GM15510 (cell line): ENCODE measurements around the gene COL6A1.

Experiments used
- POLR2A ChIP-seq: IDR thresholded peaks from 3 replicates; pipeline ENCODE4 v1.6.1; 2011; ENCODE audit warnings: borderline replicate concordance; ENCODE audit not compliant: insufficient read length; ENCODE audit errors: extremely low read depth

COL6A1 gene

DNA sequence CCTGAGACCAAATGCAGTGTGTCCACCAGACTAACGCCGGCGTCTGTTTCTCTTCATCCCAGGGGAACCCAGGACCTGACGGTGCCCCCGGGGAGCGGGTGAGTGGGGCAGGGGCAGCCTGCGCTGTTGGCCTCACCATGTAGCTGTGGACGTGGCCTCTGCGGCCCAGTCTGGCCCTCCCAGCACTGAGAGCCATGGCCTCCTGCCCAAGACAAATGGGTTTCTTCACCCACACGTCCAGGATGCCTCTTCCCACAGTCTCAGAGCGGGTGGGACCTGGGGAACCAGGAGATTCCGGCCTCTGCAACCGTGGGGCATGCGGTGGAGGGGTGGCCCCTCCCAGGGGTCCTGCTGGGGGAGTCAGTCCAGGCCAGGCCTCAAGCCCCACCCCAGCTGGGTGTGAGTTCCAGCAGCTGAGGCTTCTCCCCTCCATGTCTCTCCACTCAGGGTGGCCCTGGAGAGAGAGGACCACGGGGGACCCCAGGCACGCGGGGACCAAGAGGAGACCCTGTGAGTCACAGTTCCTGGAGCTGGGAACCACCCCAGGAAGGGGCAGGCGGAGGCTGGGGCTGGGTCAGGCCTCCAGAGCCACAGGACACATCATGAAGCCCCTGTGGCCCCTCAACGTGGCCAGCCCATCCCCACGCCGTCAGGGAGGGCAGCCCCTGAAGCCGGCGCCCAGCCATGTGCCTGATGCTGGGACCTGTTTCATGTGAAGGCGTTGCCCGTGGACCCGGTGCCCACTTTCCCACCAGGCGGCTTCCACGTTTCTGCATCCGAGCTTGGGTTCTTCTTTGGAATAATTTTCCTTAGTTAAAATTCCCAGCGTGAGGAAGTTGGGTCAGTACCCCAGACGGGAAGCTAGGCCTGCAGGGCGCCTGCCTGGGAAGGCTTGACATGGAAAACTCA, 11.0 kb downstream of the COL6A1 start:
- TF ChIP-seq POLR2A, result no peak

DNA sequence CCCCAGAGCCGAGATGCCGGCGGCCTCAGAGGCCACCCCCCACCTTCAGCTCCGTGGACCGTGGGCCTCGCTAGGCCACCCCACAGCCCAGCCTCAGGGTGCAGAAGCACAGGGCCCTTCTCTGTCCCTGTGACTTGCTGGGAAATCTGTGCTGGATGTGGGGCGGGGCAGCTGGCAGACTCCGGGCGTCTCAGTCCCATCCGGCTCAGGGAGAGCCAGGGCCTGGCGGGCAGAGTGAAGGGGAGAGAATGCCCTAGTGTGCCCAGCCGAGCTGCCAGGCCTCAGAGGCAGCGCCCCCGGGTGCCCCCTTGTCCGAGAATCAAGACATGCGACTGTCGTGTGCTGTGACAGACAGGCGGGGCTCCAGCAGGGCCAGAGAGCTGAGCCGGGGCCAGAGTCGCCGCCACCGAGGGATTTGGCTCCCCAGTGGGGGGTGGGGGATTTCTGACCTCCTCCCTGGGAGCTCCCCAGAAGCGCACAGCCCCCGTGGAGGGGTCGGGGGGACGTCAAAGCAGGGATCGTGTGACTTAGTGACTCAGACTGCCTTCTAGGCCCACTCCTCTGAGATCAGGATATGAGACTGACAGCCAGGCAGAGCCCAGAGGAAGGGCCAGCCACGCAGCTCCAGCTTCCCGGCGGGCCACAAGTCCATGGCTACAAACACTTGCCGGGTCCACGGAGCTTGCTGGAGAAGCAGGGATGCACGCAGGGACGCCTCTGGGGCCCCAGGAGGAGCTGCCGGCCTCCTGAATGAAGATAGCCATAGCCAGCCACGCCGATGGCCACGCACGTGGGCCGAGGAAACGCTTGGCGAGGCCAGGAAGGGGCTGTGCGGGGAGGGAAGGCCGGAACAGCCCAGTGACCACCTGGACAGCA, 11.9 kb downstream of the COL6A1 start:
- no peak for TF ChIP-seq POLR2A

DNA sequence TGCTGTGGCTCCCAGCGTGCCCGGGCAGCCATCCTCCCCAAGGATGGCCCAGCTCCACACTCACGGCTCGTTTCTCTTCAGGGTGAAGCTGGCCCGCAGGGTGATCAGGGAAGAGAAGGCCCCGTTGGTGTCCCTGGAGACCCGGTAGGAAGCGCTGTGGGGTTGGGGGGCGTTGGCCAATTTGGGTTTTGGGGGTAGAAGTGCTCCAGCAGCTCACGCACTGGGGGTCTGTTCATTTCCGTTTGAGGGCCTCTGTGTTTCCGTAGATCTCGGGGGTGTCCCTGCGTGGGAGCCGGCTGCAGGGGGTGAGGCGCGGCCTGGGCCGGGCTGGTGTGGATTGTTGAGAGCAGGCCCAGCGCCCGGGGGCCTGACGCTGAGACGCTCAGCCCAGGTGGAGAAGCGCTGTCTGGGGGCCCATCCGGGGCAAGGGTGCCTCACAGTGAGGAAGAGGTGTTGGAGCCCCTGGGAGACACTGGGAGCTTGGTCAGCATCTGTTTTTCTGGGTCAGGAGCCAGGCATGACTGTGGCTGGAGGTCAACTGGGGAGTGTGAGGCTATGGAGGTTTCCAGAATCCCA, 12.6 kb downstream of the COL6A1 start:
- no peak for TF ChIP-seq POLR2A

DNA sequence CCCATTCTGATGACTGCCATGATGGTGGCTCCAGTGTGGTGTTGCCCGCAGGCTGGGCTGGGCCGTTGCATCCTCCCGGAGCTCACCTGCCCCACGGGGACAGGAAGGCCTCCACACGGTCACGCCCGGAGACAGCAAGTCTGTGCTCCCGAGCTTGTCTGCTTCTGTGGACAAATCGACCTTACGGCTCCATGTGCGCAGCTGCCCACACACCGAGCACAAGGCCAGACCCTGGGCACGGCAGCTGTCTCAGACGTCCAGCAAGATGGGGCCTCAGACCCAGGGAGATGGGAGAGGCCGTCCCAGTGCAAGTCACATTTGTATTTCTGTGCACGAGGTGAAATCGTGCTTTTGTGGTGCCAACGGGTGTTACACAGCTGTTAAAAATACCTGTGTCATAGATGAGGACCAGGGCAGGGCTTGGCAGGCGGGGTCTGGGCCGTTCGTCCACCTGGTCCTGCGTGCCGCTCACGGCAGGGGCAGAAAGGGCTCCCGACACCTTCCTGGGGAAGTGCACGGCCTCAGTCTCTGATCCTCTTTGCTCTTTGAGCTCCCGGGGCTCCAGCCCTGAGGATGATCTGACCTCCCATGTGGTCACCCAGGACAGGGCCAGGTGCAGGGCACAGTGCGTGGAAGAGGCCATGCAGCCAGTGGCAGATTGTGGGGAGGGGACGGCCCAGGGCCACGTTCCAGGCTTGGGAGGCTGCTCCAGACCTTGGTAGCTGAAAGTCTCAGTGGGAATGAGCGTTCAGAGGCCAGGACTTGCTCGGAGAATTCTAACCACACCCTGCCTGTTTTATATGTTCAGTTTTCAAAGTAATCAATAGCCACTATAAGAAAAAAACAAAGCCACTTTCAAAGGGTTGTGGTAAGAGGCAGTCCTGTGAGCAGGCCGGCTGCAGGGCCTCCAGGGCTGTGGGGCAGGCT, 13.5 kb downstream of the COL6A1 start:
- no peak for TF ChIP-seq POLR2A

DNA sequence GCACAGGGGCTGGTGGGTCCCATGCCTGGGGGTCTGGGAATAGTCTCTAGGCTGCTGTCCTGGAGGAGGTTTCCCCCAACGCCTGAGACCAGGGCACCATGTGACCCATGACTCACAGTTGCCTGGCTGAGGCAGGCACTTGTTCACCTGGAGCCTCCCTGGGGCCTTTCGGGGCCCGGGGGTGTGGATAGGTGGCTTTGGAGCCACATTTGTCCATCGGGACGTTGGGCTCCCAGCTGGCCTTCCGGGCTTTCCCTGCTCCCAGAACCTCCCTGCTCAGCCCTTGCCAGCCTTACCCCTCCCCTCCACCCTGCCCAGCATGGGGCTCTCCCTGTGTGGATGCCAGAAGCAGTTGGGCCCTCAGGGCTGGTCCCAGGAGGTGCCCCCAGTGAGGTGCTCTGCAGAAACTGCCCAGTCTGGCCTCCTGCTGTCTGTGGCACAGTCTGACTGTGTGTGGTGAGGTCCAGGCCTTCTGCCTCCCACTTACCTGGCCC, 14.2 kb downstream of the COL6A1 start:
- no peak for TF ChIP-seq POLR2A

DNA sequence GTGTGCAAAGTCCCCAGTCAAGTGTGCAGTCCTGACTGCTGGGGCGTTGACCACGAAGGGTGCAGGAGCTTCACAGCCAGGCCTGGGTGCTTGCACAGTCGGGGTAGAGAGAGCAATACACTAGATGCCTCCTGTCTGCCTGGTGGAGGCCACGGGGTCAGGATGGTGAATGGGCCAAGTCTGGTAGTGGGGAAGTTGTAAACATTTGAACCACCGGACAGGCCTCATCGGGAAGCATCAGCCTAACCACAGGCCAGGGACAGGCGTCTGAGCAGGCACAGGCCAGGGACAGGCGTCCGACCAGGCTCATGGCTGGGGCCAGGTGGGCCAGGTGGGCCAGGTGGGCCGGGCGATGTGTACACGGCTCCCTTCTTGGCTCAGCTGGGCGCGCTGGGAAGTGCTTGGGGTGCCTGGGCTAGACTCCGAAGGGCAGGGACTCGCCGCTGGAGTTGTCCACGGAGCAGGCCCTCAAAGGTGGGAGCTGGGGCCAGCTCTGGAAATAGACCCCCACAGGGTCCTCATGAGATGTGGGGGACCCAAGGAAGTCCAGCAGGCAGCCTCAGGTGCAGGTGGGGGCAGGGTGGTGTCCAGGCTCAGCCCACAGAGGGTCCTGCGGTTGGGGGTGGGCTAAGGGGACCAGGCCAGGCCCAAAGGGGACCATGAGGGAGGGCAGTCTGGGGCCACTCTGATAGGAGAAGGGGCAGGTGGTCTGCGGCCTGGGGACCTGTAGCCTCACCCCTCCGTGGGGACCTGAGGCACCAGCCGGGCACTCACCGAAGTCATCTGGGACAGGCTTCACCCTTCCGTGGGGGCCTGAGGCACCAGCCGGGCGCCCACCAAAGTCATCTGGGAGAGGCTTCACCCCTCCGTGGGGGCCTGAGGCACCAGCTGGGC, 15.0 kb downstream of the COL6A1 start:
- no peak for TF ChIP-seq POLR2A

DNA sequence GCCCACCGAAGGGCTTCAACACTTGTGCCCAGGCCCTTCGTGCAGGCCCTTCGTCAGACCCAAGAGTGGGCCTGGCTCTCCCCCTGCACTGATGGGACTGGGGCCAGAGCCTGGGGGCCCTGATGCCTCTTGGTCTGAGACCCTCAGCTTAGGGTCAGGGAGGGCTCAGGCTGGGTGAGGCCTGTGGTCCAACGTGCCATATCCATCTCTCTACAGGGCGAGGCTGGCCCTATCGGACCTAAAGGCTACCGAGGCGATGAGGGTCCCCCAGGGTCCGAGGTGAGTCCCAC, 15.6 kb downstream of the COL6A1 start:
- no peak for TF ChIP-seq POLR2A

DNA sequence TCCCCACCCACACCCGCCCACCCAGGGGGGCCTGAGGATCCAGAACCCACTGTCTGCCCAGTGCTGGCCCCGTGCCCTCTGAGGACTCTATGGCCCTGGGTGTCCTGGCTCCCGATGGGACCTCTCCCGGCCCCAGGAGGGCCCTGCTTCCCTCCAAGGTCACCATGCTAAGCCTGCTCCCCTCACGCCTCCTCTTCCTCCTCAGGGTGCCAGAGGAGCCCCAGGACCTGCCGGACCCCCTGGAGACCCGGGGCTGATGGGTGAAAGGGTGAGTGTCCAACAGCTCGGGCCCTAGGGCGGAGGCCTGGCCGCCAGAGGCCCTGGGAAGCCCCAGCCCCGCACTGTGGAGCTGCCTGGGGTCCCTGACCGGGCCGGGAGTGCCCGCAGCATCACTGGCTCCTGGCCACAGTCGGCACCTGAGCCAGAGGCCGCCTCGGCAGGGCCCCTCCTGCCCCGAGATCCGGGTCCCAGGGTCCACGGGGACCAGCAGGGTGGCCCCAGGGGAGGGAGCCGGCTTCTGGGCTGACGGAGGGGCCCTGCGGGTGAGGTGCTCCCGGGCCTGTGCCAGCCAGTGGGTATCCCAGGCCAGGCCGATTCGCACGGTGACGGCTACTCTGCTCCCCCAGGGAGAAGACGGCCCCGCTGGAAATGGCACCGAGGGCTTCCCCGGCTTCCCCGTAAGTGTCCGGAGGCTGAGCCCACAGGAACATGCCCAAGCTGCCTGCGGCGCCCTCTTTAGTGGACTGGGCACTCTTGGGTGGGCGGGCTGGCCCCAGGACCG, 16.1 kb downstream of the COL6A1 start:
- no peak for TF ChIP-seq POLR2A

DNA sequence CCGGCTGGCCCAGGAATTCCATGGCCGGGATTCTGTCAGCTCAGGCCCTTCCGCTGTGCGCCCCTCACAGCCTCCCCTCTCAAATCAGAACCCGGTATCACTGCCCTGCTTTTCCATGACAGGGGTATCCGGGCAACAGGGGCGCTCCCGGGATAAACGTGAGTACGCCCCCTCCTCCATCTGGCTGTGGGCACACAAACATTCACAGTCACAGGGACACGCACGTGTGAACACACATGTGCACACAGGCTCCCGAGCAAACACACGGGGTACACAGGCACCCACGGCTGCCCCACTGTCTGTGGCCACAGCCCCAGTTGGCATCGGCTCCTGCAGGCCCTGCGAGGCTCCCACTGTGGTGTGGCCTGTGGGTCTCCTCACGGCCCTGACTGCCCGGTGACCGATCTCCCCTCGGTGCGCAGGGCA, 16.7 kb downstream of the COL6A1 start:
- no peak for TF ChIP-seq POLR2A

DNA sequence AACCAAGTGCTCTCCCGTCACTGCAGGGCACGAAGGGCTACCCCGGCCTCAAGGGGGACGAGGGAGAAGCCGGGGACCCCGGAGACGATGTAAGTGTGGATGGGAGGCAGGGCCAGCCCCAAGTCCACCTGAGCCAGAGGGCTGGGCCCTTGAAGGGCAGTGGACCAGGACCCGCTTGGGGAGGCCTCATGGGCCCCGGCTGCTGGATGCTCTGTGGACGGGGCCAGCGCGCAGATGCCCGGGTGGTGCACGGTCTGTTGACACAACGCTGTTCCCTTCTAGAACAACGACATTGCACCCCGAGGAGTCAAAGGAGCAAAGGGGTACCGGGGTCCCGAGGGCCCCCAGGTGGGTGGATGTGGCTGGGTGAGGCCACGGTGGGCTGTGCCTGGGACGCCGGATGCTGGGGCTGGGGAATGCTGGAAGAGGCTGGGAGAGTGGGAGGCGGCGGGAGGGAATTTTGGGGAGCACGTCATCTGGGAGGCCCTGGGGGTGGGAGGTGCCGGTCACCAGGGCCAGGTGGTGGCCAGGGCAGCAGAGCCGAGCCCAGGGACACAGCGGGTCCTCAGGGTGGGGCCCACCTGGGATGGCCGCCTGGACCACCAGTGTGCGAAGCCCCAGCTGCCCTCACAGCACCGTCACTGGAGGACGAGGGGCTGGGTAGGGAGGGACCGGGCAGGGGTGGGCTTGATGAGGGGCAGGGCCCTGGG, 17.5 kb downstream of the COL6A1 start:
- no peak for TF ChIP-seq POLR2A

DNA sequence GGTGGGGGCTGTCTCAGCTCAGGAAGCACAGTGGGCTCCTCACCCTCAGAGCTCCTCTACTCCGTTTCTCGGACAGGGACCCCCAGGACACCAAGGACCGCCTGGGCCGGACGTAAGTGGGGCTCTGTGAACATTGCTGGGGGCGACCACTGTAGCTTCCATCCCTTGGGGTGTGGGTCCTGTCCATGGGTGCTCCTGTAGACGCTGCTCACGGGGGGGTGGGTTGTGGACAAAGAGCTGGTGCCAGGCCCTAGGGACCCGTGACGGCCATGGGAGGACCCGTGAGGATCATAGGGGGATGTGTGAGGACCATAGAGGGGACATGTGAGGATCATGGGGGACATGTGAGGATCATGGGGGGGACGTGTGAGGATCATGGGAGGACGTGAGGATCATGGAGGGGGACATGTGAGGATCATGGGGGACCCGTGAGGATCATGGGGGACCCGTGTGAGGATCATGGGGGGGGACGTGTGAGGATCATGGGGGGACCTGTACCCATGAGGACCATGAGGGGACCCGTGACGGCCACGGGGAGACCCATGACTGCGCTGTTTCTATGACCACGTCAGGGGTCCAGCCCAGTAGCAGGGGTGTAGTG, 18.1 kb downstream of the COL6A1 start:
- TF ChIP-seq POLR2A, result no peak
